Body of pancreas (tissue), 4 donors: ENCODE data around the gene EXD3. TPM values are rescaled to one million over a fixed set of nuclear protein-coding genes. Genes with fewer than 3 reads are reported as not detected.

Source experiments
- ATAC-seq: fragments of 150-250 bp; one replicate; pipeline ENCODE4 v1.9.1; 2016
- DNase-seq, 4 donors: peaks; one replicate each; pipeline ENCODE4 v3.0.0-alpha.2; 2019
- H3K27ac ChIP-seq, 4 donors: fragments of 200-600 bp; sonication (generic); 1 replicate in 3 of 4; 2 replicates in 1 of 4; pipeline versions ENCODE4 v1.5.1 to v1.6.1; 2016 to 2019; ENCODE audit warnings: mild to moderate bottlenecking in 1 of 4, mixed read lengths in 1 of 4, moderate library complexity in 1 of 4
- H3K27me3 ChIP-seq, 2 donors: fragments of 200-600 bp; sonication (generic); one replicate each; pipeline ENCODE4 v1.6.0; 2016; ENCODE audit warnings: mild to moderate bottlenecking in 1 of 2
- H3K36me3 ChIP-seq, 2 donors: fragments of 200-600 bp; sonication (generic); replicated peaks in 1 of 2; 2 replicates each; pipeline ENCODE4 v1.5.1; 2016; ENCODE audit warnings: low read depth in 2 of 2; ENCODE audit not compliant: insufficient read depth in 1 of 2
- H3K4me1 ChIP-seq: fragments of 200-600 bp; sonication (generic); one replicate; pipeline ENCODE4 v1.6.0; 2016
- H3K4me3 ChIP-seq, 2 donors: fragments of 200-600 bp; sonication (generic); 1 replicate in 1 of 2; 2 replicates in 1 of 2; pipeline ENCODE4 v1.5.1; 2016 to 2019
- H3K9me3 ChIP-seq, 3 donors: fragments of 200-600 bp; sonication (generic); 1 replicate in 2 of 3; 2 replicates in 1 of 3; pipeline ENCODE4 v1.5.1; 2016
- CTCF ChIP-seq, 7 experiments: fragments of 450-650 bp in 4 of 7; fragments of 200-600 bp in 3 of 7; sonication (generic) in 3 of 7; IDR thresholded peaks; one replicate each; pipeline ENCODE4 v1.5.1; 2016 to 2019; ENCODE audit warnings: antibody characterized with exemption in 7 of 7
- POLR2A ChIP-seq, 3 donors: fragments of 450-650 bp; IDR thresholded peaks; one replicate each; pipeline ENCODE4 v1.6.1; 2016; ENCODE audit warnings: antibody characterized with exemption in 3 of 3, mild to moderate bottlenecking in 2 of 3
- WGBS, 2 donors: methylation state at CpG; one replicate each; pipeline ENCODE4 v1.1.5; 2017; 5-methylcytosine and 5-hydroxymethylcytosine counted together
- intact Hi-C: fragments of 100-400 bp; cut with DNase I; formaldehyde crosslinking; loops from one replicate; pipeline ENCODE4 v1.15.1; 2023
- total RNA-seq, 2 donors: library from RNA; depleted of rRNA; stranded (reverse); fragments of >200 nt; gene quantifications; one replicate each; pipeline ENCODE4 v1.1.0, GENCODE V29; 2016

Gene EXD3
- total RNA-seq, 2 donors from 2014 or later, result 23.3 to 34.9 TPM

- H3K9me3 ChIP-seq, result no peaks in the 10 kb centered on the region
- WGBS, 2 donors, result 9 to 23% methylated on average over 23 to 58 of the region's 78 CpGs
- no peak for ATAC-seq
- H3K36me3 ChIP-seq, result no peaks in the 10 kb centered on the region
- H3K27ac ChIP-seq, result peak overlapping the region; percentile 84 to 95 (median 92)
- H3K27me3 ChIP-seq, result no peaks in the 10 kb centered on the region
- DNase-seq, result peak in 2 of 4 donors; percentile 45 to 55
- peaks cover 75% of the 10 kb centered on the region for H3K4me1 ChIP-seq
- no peak overlapping the region for H3K4me3 ChIP-seq
- no peak for TF ChIP-seq CTCF (IDR thresholded peaks at IDR 0.05)
- no peak for TF ChIP-seq POLR2A (IDR thresholded peaks at IDR 0.05)
- intact Hi-C loops, result no loop called here
These were observed 126.9 kb downstream of the EXD3 start for GRCh38 chr9:137295849-137296669.

GRCh38 chr9:137295238-137295811 is 127.6 kb downstream of the EXD3 start:
- ATAC-seq, result peak; percentile 41
- intact Hi-C loops, result no loop called here

GRCh38 chr9:137294681-137295237 is 128.2 kb downstream of the EXD3 start:
- Histone ChIP-seq H3K27ac (peak overlapping the region; percentile 84 to 95 (median 92)), H3K9me3 (no peaks in the 10 kb centered on the region), H3K27me3 (no peaks in the 10 kb centered on the region), H3K36me3 (no peaks in the 10 kb centered on the region), H3K4me1 (peaks cover 66% of the 10 kb centered on the region), H3K4me3 (no peak overlapping the region)
- 38 to 77% methylated on average over 12 to 35 of the region's 35 CpGs for WGBS, 2 donors
- intact Hi-C loops, result no loop called here
- no peak for ATAC-seq
- peak in 3 of 7 experiments; percentile 4 to 31 (median 11) for TF ChIP-seq CTCF (IDR thresholded peaks at IDR 0.05)
- no peak for TF ChIP-seq POLR2A (IDR thresholded peaks at IDR 0.05)
- DNase-seq, result peak in 2 of 4 donors; percentile 39 to 41

More at GRCh38 chr9:137295238-137295811, 127.6 kb downstream of the EXD3 start:
- WGBS, 2 donors, result 6% methylated on average over 33 of the region's 76 CpGs; no CpG with 5 or more reads in 1 of the 2 donors
- peak in 3 of 4 donors; percentile 46 to 60 (median 57) for DNase-seq
- no peaks in the 10 kb centered on the region for H3K36me3 ChIP-seq
- TF ChIP-seq CTCF (IDR thresholded peaks at IDR 0.05) (peak in 4 of 7 experiments; percentile 85 to 90 (median 86)), POLR2A (IDR thresholded peaks at IDR 0.05) (no peak)
- H3K27me3 ChIP-seq, result no peaks in the 10 kb centered on the region
- H3K27ac ChIP-seq, result peak overlapping the region; percentile 84 to 95 (median 92)
- peaks cover 72% of the 10 kb centered on the region for H3K4me1 ChIP-seq
- H3K9me3 ChIP-seq, result no peaks in the 10 kb centered on the region
- H3K4me3 ChIP-seq, result no peak overlapping the region

GRCh38 chr9:137294091-137294680 is 128.8 kb downstream of the EXD3 start:
- peak; percentile 87 to 91 (median 90) for DNase-seq
- Histone ChIP-seq H3K4me1 (peaks cover 62% of the 10 kb centered on the region), H3K36me3 (no peaks in the 10 kb centered on the region), H3K27ac (peak overlapping the region; percentile 84 to 95 (median 92)), H3K27me3 (no peaks in the 10 kb centered on the region), H3K4me3 (no peak overlapping the region), H3K9me3 (no peaks in the 10 kb centered on the region)
- intact Hi-C loops, result no loop called here
- TF ChIP-seq CTCF (IDR thresholded peaks at IDR 0.05) (no peak), POLR2A (IDR thresholded peaks at IDR 0.05) (no peak)
- ATAC-seq, result peak; percentile 55
- WGBS, 2 donors, result 12 to 21% methylated on average over 11 of the region's 11 CpGs
